Fibroblast of lung (primary cell): Measurements from ENCODE around the gene ZNF700.

ENCODE experiments used
- CTCF ChIP-seq, 2 donors: IDR thresholded peaks in 1 of 2; conservative IDR thresholded peaks in 1 of 2; 1 replicate in 1 of 2; 2 replicates in 1 of 2; pipeline ENCODE4 v1.5.1; 2011 to 2012; ENCODE audit warnings: low read length in 2 of 2, control low read depth in 1 of 2, inconsistent platforms in 1 of 2, low read depth in 1 of 2, mild to moderate bottlenecking in 1 of 2
- EZH2 ChIP-seq: IDR thresholded peaks from 2 replicates; pipeline ENCODE4 v1.5.1; 2012; ENCODE audit warnings: low read length, control low read depth, mild to moderate bottlenecking; ENCODE audit errors: missing control alignments

GRCh38 chr19:11963566-11964355 lies 38.9 kb downstream of the ZNF700 start:
- TF ChIP-seq CTCF (conservative IDR thresholded peaks at IDR 0.05 in 1 of 2, IDR thresholded peaks at IDR 0.05 in 1 of 2; ENCODE audit: low read depth in 1 of 2, low read length in 2 of 2) = peak; percentile 72 to 84
- no peak for TF ChIP-seq EZH2
